ENCODE measurements around the gene FAM171A2.

- TF ChIP-seq CTCF (IDR thresholded peaks at IDR 0.05), result no peak
- no peak for TF ChIP-seq ZNF512 (CRISPR knock-in tag; IDR thresholded peaks at IDR 0.05; ENCODE audit: borderline replicate concordance)
- no peak for TF ChIP-seq GRHL2 (CRISPR knock-in tag; IDR thresholded peaks at IDR 0.05; ENCODE audit: insufficient replicate concordance, severe bottlenecking)
- no peak for TF ChIP-seq SP1 (CRISPR knock-in tag; conservative IDR thresholded peaks at IDR 0.05)
- TF ChIP-seq MAX (CRISPR knock-in tag; IDR thresholded peaks at IDR 0.05), result no peak
- TF ChIP-seq SMAD3 (CRISPR knock-in tag; IDR thresholded peaks at IDR 0.05; ENCODE audit: borderline replicate concordance), result no peak
- TF ChIP-seq ESRRA (CRISPR knock-in tag; IDR thresholded peaks at IDR 0.05; ENCODE audit: borderline replicate concordance), result no peak
- TF ChIP-seq ATF2 (CRISPR knock-in tag; IDR thresholded peaks at IDR 0.05; ENCODE audit: borderline replicate concordance, low read depth), result no peak
- no peak for TF ChIP-seq KAT7 (CRISPR knock-in tag; IDR thresholded peaks at IDR 0.05; ENCODE audit: borderline replicate concordance)
- no peak for TF ChIP-seq ZNF232 (CRISPR knock-in tag; IDR thresholded peaks at IDR 0.05)
- TF ChIP-seq MLX (CRISPR knock-in tag; IDR thresholded peaks at IDR 0.05), result no peak
- 0 out of 2 replicates have a peak, but pooled peaks have one; percentile 52 for TF ChIP-seq ZNF281 (CRISPR knock-in tag; IDR thresholded peaks at IDR 0.05)
Observed at GRCh38 chr17:44384281-44384822, 20.7 kb upstream of the FAM171A2 start.

Data from WTC11 (cell line).